Neural cell (in vitro differentiated cells): ENCODE data around the gene EFS.

Source experiments
- CTCF ChIP-seq: fragments of 450-650 bp; IDR thresholded peaks from 2 replicates; pipeline ENCODE4 v1.5.1; 2014; ENCODE audit warnings: antibody characterized with exemption, mild to moderate bottlenecking, moderate library complexity; ENCODE audit not compliant: poor library complexity, severe bottlenecking
- EP300 ChIP-seq: fragments of 450-650 bp; conservative IDR thresholded peaks from 2 replicates; pipeline ENCODE4 v1.6.1; 2014; ENCODE audit warnings: antibody characterized with exemption, mild to moderate bottlenecking, moderate library complexity; ENCODE audit not compliant: poor library complexity, severe bottlenecking
- EZH2 ChIP-seq: fragments of 200-600, 300-800 bp; shearing (Covaris generic), sonication (generic); IDR thresholded peaks from 2 replicates; pipeline ENCODE4 v1.6.1; 2014; ENCODE audit warnings: antibody characterized with exemption, low read length, borderline replicate concordance, mild to moderate bottlenecking; ENCODE audit not compliant: insufficient read depth, poor library complexity, severe bottlenecking
- MXI1 ChIP-seq: fragments of 450-650 bp; conservative IDR thresholded peaks from 2 replicates; pipeline ENCODE4 v1.6.1; 2014; ENCODE audit warnings: antibody characterized with exemption, mild to moderate bottlenecking; ENCODE audit not compliant: poor library complexity, severe bottlenecking
- POLR2AphosphoS5 ChIP-seq: IDR thresholded peaks from 2 replicates; pipeline ENCODE4 v1.6.1; 2012
- RAD21 ChIP-seq: fragments of 450-650 bp; conservative IDR thresholded peaks from 2 replicates; pipeline ENCODE4 v1.6.1; 2014; ENCODE audit warnings: antibody characterized with exemption, mild to moderate bottlenecking, moderate library complexity
- REST ChIP-seq: IDR thresholded peaks from 2 replicates; pipeline ENCODE4 v1.6.1; 2012; ENCODE audit warnings: borderline replicate concordance
- SMC3 ChIP-seq: fragments of 450-650 bp; conservative IDR thresholded peaks from 2 replicates; pipeline ENCODE4 v1.6.1; 2014; ENCODE audit warnings: antibody characterized with exemption, mild to moderate bottlenecking, moderate library complexity; ENCODE audit not compliant: poor library complexity
- TAF1 ChIP-seq: IDR thresholded peaks from 2 replicates; pipeline ENCODE4 v1.6.1; 2012; ENCODE audit warnings: low read depth

GRCh38 chr14:23346693-23347405 is 18.1 kb downstream of the EFS start:
- TF ChIP-seq RAD21 (no peak), CTCF (no peak), TAF1 (no peak), EP300 (no peak), POLR2AphosphoS5 (no peak), EZH2 (no peak), REST (no peak), MXI1 (no peak), SMC3 (no peak)
